NCI-H2107 treated with DMSO at 0.1 percent for 48 hours (cell line): ENCODE measurements around the gene LLGL2.

Source experiments
- DNase-seq: peaks from one replicate; lab custom pipeline; 2025; ENCODE audit not compliant: unreplicated experiment; lab: John Stamatoyannopoulos, UW

Gene LLGL2

DNA sequence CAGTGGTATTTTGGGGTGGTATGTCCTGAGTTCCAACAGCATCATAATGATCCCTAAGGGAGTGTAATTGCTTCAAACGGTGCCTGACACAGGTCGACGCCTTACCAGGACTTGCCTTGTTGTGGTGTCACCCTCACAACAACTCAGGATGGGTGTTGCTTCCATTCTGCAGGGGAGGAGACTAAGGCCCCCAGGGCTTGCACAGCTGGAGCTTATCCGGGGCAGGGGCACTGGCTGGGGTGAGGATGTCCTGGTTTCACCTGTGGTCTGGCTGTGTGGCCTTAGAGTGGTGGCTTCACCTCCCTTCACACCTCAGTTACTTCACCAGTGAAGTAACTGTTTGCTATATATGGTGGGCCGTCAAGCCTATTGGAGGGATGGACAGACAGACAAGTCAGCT is 23.3 kb downstream of the LLGL2 start:
- DNase-seq: no peak

GRCh38 chr17:75549246-75550138 is 24.0 kb downstream of the LLGL2 start:
- peak; percentile 90 for DNase-seq

- DNase-seq: no peak
Observed at GRCh38 chr17:75550139-75550465, 24.6 kb downstream of the LLGL2 start.

GRCh38 chr17:75551266-75551665 is 25.8 kb downstream of the LLGL2 start:
- no peak for DNase-seq

DNA sequence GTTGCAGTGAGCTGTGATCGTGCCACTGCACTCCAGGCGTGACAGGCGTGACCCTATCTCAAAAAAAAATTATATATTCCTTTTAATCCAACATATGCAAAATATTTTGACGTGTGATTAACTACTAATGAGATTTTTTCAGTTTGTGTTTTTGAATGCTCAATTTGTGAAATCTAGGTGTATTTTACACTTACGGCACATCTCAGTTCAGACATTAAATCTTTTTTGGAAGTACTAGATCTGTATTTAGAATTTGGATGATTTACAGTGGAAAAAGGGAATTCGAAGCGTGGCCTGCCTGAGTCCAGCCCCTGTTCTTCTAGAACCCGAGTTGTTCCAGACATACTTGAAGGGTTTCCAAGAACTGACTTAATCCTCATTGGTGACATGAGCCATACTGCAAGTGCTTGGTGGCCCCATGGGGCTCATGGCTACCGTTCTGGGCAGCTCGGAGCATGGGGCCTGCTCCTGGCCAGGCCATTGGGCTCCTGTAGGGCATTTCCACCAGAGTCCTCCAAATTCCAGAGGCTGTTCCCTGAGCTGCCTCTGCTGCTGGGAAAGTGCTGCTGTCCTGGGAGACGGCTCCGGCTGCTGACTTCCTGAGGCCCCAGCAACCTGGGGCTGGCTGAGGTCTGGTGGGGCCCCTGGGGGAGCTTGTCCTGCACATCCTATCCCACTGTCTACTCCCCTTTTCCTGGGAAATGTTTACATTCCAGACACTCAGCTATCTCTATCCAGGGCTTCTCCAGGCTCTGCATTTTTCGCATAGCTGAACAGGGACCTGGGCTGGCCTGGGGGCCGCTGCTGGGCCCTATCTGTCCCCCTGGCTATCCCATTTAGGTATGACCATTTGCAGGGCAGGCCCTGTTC is 27.2 kb downstream of the LLGL2 start:
- DNase-seq: no peak

DNA sequence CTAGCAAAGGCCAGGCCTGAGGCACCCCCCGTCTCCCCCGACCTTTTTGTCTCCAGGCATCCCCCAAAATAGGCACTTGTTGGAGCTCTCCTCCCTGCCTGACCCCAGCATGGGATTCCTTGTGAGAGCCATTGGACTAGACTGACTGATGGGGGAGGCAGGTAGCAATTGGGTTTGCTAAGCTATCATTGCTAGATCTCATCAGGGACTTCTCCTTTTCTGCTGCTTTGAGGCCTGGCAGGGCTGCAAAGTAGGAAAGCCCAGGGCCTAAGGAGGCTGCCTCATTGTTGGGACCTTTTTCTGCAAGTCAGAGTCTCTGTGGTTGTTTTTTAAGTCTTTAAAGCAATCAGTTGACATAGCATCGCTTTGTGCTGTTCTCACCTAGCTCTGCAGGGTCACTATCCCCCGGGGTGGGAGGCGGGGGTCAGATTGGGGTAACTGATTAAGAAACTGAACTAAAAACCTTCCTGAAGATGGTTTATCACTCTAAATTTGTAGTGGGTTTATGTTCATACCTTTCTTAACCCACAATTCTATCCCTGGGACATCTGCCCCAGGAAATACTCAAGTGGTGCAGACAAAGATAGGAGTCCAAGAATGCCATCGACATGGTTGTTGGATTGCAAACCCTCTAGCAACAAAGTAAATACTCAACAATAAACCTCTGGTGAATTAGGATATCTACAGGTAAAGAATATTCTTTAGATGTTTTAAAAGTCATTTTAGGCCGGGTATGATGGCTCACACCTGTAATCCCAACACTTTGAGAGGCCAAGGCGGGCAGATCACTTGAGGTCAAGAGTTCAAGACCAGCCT is 28.0 kb downstream of the LLGL2 start:
- no peak for DNase-seq

DNA sequence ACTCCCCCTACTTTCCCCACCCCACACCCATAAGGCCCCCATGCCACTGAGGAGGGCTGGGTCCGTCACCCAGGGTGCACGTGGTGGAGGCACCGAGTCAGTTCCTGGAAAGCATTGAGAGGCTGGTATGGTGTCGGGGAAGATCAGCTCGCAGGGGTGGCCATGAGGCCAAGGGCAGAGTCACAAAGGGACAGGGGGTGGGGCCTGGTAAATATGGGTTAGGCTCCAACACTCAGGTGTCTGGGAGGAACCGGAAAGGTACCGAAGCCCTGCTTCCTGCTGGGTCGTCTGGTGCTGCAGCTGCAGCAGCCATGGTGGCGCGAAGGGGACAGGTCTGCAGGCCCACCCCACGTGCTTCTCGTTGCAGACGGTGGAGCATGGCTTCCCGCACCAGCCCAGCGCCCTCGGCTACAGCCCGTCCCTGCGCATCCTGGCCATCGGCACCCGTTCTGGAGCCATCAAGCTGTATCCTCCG is 30.2 kb downstream of the LLGL2 start:
- DNase-seq: no peak

- DNase-seq: peak; percentile 23
Observed at GRCh38 chr17:75557075-75557851, 31.8 kb downstream of the LLGL2 start.

DNA sequence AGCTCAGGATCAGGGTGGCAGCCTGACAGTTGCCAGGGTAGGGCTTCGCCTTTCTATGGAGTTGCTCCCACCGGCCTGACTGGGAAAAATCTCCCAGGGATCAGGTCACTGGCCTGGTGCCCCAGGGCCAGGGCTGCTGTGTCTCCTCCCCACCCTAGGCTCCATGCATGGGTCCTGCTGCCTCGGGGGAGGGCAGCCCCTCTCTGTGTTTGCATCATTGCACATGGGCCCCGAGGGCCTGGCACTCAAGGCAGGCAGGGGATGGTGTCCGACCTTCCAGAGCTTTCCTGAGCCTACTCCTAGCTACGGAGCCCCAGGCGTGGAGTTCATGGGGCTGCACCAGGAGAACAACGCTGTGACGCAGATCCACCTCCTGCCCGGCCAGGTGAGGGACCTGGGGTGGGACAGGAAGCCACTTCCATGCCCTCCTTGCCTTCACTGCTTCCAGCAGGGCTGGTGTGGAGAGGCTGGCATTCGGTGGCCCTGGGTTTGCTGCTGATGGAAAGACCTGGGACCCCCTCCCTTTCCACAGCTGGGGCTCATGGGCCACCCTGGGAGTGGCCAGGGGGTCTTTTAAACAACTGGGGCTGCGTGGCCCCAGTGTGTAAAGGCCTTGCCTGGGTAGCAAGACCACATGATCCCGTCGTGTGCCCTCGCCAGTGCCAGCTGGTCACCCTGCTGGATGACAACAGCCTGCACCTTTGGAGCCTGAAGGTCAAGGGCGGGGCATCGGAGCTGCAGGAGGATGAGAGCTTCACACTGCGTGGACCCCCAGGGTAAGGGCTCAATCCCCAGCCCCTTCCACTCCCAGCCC is 32.6 kb downstream of the LLGL2 start:
- DNase-seq: no peak

- DNase-seq: no peak
Observed at GRCh38 chr17:75558666-75559530, 33.4 kb downstream of the LLGL2 start.

DNA sequence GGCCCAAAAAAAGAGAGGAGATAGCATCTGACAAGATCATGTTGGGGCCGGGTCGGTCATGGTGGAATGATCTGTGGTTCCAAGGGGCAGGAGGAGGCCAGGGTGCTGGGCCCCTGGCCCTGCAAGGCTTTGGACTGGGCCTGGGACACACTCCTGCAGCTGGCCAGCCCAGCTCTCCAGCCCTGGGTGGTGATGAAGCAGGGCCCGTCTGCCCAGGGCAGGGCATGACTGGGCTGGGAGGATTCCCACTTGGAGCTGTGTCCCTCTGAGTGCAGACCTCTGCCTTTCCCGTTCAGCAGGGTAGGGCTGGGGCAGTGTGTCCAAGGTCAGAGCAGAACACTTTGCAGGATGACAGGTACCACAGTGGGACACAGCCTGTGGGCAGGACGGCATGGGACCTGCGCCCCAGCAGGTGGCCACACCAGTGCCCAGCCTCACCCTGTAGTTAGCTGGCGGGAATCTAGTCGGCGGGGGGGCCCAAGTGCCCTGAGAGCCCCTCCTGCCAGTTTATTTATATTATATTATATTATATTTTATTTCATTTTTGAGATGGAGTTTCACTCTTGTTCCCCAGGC is 34.5 kb downstream of the LLGL2 start:
- no peak for DNase-seq

- DNase-seq: no peak
Observed at GRCh38 chr17:75561927-75562603, 36.6 kb downstream of the LLGL2 start.

DNA sequence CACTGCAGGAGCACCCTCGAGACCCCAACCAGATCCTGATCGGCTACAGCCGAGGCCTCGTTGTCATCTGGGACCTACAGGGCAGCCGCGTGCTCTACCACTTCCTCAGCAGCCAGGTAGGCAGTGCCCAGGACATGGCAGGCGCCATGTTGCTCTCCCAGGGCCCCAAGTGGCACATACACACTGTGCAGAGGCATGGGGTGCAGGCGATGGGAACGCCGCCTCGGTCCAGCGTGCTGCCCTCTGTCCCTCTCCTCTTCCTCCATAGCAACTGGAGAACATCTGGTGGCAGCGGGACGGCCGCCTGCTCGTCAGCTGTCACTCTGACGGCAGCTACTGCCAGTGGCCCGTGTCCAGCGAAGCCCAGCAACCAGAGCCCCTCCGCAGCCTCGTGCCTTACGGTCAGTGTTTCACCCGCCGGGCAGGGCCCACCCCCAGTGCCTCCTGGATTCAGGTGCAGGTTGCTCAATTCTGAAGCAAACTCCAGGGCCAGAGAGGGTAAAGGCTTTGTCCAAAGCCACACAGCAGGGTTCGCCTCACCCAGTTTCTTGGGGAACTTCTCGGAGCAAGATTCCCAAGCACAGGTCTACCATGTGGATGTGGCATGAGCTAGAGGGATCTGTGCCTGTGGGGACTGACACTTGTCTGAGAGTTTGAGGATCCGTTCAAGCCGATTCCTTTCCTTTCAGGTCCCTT is 37.7 kb downstream of the LLGL2 start:
- no peak for DNase-seq

DNA sequence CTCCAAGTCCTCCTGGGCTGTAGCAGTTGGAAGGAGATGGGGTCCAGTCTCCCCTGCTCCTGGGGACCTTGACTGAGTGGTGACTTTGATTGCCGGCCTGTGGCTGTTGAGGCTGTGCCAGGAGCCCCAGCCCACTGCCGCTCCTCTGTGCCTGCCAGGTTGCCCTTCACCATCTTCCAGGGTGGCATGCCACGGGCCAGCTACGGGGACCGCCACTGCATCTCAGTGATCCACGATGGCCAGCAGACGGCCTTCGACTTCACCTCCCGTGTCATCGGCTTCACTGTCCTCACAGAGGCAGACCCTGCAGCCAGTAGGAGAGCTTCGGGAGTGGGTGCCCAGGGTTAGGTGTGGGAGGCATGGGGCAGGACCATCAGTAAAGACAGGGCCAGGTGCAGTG is 38.7 kb downstream of the LLGL2 start:
- DNase-seq: no peak

DNA sequence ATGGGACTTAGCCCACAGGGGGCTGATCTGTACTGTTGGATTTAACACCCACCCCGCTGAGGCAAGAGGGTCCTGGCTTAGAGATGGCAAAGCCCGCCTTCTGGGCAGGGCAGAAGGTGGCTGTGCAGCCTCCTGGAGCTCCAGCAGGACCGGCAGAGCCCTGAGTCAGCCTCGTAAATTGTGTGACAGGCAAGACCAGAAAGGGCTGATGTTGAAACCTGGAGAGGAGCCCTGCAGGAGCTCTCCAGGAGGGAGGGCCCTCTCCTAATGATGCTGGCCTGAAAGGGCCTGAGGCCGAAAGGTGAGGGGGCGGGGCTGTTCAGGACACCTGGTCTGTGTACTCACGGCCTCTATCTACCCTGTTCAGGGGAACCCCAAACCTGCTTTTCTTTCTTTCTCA is 39.6 kb downstream of the LLGL2 start:
- DNase-seq: no peak

DNA sequence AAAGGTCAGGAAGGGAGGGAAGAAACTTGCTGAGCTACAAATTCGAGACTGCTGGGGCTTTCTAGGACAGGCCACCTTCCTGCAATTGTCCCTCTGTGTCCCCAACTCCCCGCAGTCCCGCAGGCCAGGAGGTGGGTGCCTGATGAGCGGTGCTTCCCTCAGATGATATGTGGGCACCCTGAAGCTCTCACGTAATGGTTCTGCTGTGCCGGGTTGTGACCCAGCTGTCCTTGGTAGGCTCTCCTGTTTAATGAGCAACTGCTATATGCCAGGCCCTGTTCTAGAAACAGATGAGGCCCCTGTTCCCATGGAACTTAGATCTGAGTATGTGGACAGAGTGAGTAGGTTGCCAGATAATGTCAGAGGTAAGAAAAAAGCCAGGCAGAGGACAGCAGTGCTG is 40.1 kb downstream of the LLGL2 start:
- DNase-seq: no peak

DNA sequence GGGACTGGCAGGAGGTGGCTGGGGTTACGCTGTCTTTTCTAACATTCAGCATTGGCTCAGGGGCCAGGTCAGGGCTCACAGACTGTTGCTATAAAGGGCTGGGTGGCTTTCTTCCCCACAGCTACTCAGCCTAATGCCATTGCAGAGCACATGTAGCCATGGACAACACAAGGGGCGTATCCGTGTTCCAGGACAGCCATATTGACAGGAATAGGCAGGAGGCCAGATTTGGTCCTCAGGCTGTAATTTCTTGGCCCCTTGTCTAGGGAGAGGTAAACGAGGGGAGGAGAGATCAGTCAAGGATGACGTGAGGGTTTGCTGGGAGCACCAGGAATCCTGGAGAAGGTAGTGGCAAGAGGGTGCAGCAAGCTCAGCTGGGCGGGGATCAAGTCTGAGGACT is 40.9 kb downstream of the LLGL2 start:
- no peak for DNase-seq
